ENCODE measurements around the gene OGFR.

The OGFR gene

DNA sequence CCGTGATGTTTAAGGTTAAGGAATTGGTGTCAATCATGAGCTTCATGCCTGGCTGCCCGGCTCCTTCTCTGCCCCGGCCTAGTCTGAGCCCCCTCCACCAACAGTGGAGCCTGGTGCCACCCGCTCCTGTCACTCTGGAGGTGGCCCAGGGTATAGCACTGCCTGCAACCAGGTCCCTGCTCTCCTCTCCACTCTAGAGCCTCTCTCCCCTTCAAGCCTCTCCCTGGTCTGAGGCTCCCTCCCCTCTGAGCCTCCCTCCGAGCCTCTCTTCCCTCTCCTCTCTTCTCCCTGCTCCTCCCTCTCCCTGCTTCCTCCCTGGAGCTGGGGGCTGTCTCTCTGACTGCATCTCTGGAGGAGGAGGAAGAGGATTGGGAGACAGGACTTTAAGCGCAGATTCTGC, 39.6 kb upstream of the OGFR start:
- TF ChIP-seq, protein P1, sequence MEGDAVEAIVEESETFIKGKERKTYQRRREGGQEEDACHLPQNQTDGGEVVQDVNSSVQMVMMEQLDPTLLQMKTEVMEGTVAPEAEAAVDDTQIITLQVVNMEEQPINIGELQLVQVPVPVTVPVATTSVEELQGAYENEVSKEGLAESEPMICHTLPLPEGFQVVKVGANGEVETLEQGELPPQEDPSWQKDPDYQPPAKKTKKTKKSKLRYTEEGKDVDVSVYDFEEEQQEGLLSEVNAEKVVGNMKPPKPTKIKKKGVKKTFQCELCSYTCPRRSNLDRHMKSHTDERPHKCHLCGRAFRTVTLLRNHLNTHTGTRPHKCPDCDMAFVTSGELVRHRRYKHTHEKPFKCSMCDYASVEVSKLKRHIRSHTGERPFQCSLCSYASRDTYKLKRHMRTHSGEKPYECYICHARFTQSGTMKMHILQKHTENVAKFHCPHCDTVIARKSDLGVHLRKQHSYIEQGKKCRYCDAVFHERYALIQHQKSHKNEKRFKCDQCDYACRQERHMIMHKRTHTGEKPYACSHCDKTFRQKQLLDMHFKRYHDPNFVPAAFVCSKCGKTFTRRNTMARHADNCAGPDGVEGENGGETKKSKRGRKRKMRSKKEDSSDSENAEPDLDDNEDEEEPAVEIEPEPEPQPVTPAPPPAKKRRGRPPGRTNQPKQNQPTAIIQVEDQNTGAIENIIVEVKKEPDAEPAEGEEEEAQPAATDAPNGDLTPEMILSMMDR (IDR thresholded peaks at IDR 0.05; ENCODE audit: control insufficient read depth, extremely low read depth, insufficient read depth), result no peak
- no peak for DNase-seq (ENCODE audit: low read depth)
- H3K4me3 ChIP-seq (ENCODE audit: low read depth, low read length), result no peak overlapping the region

DNA sequence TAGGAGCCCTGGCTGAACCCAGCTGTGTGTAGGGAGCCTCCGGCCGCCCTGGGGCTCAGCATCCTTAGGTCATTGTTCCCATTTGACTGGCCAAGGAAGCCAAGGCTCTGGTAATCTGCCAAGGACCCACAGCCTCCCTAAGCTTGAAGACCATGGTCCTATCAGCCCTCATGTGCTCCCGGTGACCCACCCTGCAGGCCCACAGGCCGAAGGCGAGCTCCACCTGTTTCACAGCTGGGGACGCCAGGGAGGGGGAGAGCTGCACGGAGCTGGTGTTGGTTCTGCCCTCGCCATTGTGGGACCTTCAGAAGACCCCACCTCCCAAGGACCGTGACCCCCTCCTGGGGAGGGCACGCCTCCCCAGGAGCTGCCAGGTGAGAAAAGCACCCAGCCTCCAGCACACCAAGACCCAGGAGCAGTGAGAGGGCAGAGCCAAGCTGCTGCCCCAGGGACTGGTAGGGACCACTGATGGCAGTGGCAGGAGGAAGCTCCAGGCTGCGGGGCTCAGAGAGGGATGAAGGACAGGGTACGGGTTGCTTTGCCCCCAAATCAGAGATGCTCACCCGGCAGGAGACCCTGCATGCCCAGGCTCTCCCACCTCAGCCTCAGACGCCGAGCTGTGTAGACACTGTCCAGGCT, 39.1 kb upstream of the OGFR start:
- no peak overlapping the region for H3K4me3 ChIP-seq (ENCODE audit: low read depth, low read length)
- TF ChIP-seq, protein P1 (IDR thresholded peaks at IDR 0.05; ENCODE audit: control insufficient read depth, extremely low read depth, insufficient read depth), result no peak
- DNase-seq (ENCODE audit: low read depth), result no peak

DNA sequence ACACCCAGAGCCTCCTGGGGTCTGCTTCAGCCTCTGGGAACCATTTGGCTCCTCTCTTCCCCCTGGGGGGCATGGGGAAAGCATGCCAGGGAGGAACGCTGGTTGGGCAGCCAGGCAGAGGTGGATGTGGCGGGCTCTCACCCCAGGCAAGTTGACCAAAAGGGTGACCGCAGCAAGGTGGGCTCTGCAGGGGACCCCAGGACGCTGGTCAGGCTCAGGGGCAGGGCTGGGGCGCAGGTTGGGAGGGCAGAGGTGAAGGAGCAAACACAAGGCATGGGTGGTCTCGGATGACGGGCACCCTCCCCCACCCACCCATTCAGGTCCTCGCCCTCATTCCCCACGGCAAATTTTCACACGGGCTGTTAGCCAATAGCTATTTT, 38.6 kb upstream of the OGFR start:
- no peak for DNase-seq (ENCODE audit: low read depth)
- TF ChIP-seq, protein P1 (IDR thresholded peaks at IDR 0.05; ENCODE audit: control insufficient read depth, extremely low read depth, insufficient read depth), result no peak
- no peak overlapping the region for H3K4me3 ChIP-seq (ENCODE audit: low read depth, low read length)

DNA sequence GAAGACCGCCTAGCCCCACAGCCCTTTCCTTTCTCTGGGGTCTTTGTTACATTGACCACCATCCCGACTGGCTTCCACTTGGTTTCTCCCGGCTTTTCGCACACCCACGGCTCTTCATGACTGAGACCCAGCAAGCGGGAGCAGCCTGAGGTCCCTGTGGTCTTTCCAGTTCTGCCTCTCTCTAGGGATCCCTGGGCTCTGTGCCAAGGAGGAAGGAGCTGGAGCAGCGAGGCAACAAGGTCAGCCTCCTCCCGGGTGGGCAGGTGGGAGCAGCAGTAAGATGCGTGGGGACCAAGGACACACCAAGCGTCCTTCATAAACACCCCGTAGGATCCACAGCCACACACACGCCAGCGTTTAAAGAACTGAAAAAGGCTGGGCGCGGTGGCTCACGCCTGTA, 37.9 kb upstream of the OGFR start:
- H3K4me3 ChIP-seq (ENCODE audit: low read depth, low read length), result no peak overlapping the region
- TF ChIP-seq, protein P1 (IDR thresholded peaks at IDR 0.05; ENCODE audit: control insufficient read depth, extremely low read depth, insufficient read depth), result no peak
- DNase-seq (ENCODE audit: low read depth), result peak; percentile 73

DNA sequence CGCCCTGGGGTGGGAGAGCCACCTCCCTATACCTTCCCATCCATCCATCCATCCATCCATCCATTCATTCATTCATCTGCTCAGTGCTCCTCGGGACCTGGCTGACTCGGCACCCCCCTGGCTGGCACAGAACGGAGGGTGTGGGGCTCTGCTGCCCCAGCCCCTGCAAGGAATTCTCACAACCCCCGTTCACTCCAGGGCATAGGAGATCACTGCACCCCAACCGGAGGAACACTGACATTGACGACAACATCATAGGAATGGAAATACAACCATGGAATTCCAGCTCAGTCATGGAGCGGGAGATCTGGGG, 36.4 kb upstream of the OGFR start:
- no peak overlapping the region for H3K4me3 ChIP-seq (ENCODE audit: low read depth, low read length)
- no peak for DNase-seq (ENCODE audit: low read depth)
- TF ChIP-seq, protein P1 (IDR thresholded peaks at IDR 0.05; ENCODE audit: control insufficient read depth, extremely low read depth, insufficient read depth), result no peak

DNA sequence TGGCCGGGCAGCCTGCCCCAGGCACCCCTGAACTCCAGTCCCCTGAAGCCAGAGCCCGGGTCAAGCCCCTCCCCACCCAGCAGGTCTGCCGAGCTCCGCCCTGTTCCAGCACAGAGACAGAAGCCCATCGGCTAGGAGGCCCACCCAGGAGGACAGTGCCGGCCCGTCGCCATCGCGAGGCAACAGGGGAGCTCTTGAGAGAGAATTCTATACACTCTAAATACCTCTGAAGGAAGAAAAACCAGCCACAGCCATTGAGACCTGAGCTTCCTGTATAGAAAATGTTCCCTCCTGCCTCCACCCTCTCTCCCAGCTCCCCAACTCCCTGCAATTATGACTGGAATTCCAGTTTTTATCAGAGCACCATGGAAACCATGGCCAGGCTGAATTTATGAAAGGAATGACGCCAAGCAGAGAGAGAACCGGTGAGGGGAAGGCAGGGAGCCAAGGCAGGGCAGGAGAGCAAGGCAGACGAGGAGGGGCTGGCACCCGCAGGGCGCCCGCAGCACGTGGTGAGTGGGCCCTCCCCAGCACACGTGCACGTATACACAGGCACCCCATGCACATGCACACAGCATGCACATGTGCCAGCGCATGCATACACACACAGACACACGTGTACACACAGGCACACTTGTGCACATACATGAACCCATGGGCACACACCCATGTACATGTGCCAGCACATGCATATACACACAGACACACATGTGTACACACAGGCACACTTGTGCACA, 35.9 kb upstream of the OGFR start:
- TF ChIP-seq, protein P1 (IDR thresholded peaks at IDR 0.05; ENCODE audit: control insufficient read depth, extremely low read depth, insufficient read depth), result no peak
- no peak for DNase-seq (ENCODE audit: low read depth)
- no peak overlapping the region for H3K4me3 ChIP-seq (ENCODE audit: low read depth, low read length)

Data from LNCaP clone FGC (cell line).